ENCODE measurements around the gene TM9SF2.

Gene TM9SF2

GRCh38 chr13:99545361-99545760 lies 44.1 kb downstream of the TM9SF2 start:
- H3K27me3 ChIP-seq (ENCODE audit: control insufficient read depth, insufficient read depth, low read length): no peaks in the 10 kb centered on the region
- no peak overlapping the region for H3K4me3 ChIP-seq (ENCODE audit: low read length)
- H3K4me1 ChIP-seq (ENCODE audit: control insufficient read depth, low read depth, low read length): no peaks in the 10 kb centered on the region
- no peaks in the 10 kb centered on the region for H3K9me3 ChIP-seq (ENCODE audit: control insufficient read depth, low read depth, low read length)
- H3K36me3 ChIP-seq (ENCODE audit: control insufficient read depth, low read depth, low read length): peaks cover 57% of the 10 kb centered on the region
- no peak overlapping the region for H3K9ac ChIP-seq (ENCODE audit: low read length)
- H3K27ac ChIP-seq (ENCODE audit: low read length): no peak overlapping the region

DNA sequence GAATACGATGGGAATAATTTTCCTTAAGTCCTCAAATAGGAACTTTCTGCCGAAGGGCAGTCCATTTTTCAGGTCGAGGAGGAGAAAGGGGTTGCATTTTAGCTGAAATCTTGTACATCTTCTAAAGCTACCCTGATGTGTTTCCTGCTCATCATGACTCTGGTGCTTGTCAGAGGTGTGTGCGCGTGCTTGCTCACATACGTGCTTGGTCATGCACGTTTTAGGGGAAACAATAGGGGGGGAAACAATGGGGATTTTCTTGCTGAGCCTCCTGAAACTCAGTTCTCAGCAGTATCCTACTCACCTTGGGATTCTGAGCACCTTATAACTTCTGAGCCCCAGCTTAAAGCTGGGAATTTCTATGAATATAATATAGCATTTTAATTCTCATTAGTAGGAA lies 44.7 kb downstream of the TM9SF2 start:
- Histone ChIP-seq H3K4me3 (ENCODE audit: low read length) (no peak overlapping the region), H3K9me3 (ENCODE audit: control insufficient read depth, low read depth, low read length) (no peaks in the 10 kb centered on the region), H3K36me3 (ENCODE audit: control insufficient read depth, low read depth, low read length) (peaks cover 55% of the 10 kb centered on the region), H3K4me1 (ENCODE audit: control insufficient read depth, low read depth, low read length) (no peaks in the 10 kb centered on the region), H3K9ac (ENCODE audit: low read length) (no peak overlapping the region), H3K27me3 (ENCODE audit: control insufficient read depth, insufficient read depth, low read length) (no peaks in the 10 kb centered on the region), H3K27ac (ENCODE audit: low read length) (no peak overlapping the region)

DNA sequence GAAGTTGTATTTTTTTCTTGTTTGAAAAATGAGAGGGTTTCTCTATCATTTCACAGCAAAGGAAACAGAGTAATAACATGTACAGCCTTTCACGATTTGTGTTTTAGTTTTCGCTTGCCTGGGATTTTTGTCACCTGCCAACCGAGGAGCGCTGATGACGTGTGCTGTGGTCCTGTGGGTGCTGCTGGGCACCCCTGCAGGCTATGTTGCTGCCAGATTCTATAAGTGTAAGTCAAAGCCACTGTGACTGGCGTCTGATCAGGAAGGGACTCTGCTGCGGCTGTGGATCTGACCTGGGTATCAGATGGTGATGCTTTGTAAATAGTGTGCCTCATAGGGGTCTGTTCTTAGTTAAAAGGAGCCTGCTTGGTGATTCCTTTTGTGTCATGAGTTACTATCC lies 45.6 kb downstream of the TM9SF2 start:
- Histone ChIP-seq H3K9ac (ENCODE audit: low read length) (no peak overlapping the region), H3K4me3 (ENCODE audit: low read length) (no peak overlapping the region), H3K36me3 (ENCODE audit: control insufficient read depth, low read depth, low read length) (peaks cover 56% of the 10 kb centered on the region), H3K4me1 (ENCODE audit: control insufficient read depth, low read depth, low read length) (no peaks in the 10 kb centered on the region), H3K9me3 (ENCODE audit: control insufficient read depth, low read depth, low read length) (no peaks in the 10 kb centered on the region), H3K27ac (ENCODE audit: low read length) (no peak overlapping the region), H3K27me3 (ENCODE audit: control insufficient read depth, insufficient read depth, low read length) (no peaks in the 10 kb centered on the region)

DNA sequence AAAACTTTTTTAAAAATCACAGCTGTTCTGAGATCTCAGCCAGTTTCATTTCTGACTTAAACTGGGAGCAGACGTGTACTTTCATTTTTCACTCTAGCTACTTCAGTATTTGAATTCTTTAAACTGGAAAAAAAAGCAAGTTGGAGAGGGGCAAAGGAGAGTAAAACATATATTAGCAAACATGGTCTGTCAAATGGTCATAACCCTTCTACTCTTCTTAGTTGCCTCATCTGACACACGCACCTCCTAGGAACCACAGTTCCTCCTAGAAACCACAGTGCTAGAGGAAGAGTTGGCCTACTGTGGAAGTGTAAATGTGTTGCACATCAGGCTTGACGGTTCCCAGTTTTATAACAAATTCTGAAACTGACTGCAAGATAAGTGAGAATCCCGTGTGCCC lies 47.2 kb downstream of the TM9SF2 start:
- no peak overlapping the region for H3K27ac ChIP-seq (ENCODE audit: low read length)
- no peak overlapping the region for H3K9ac ChIP-seq (ENCODE audit: low read length)
- H3K36me3 ChIP-seq (ENCODE audit: control insufficient read depth, low read depth, low read length): peaks cover 59% of the 10 kb centered on the region
- no peaks in the 10 kb centered on the region for H3K27me3 ChIP-seq (ENCODE audit: control insufficient read depth, insufficient read depth, low read length)
- no peaks in the 10 kb centered on the region for H3K9me3 ChIP-seq (ENCODE audit: control insufficient read depth, low read depth, low read length)
- no peak overlapping the region for H3K4me3 ChIP-seq (ENCODE audit: low read length)
- H3K4me1 ChIP-seq (ENCODE audit: control insufficient read depth, low read depth, low read length): no peaks in the 10 kb centered on the region

- no peaks in the 10 kb centered on the region for H3K9me3 ChIP-seq (ENCODE audit: control insufficient read depth, low read depth, low read length)
- H3K4me1 ChIP-seq (ENCODE audit: control insufficient read depth, low read depth, low read length): no peaks in the 10 kb centered on the region
- no peak overlapping the region for H3K27ac ChIP-seq (ENCODE audit: low read length)
- H3K36me3 ChIP-seq (ENCODE audit: control insufficient read depth, low read depth, low read length): peaks cover 65% of the 10 kb centered on the region
- H3K4me3 ChIP-seq (ENCODE audit: low read length): no peak overlapping the region
- no peak overlapping the region for H3K9ac ChIP-seq (ENCODE audit: low read length)
- no peaks in the 10 kb centered on the region for H3K27me3 ChIP-seq (ENCODE audit: control insufficient read depth, insufficient read depth, low read length)
Measured at GRCh38 chr13:99553033-99553432, 51.8 kb downstream of the TM9SF2 start.

- Histone ChIP-seq H3K4me3 (ENCODE audit: low read length) (no peak overlapping the region), H3K9me3 (ENCODE audit: control insufficient read depth, low read depth, low read length) (no peaks in the 10 kb centered on the region), H3K9ac (ENCODE audit: low read length) (no peak overlapping the region), H3K36me3 (ENCODE audit: control insufficient read depth, low read depth, low read length) (peaks cover 51% of the 10 kb centered on the region), H3K27me3 (ENCODE audit: control insufficient read depth, insufficient read depth, low read length) (no peaks in the 10 kb centered on the region), H3K4me1 (ENCODE audit: control insufficient read depth, low read depth, low read length) (no peaks in the 10 kb centered on the region), H3K27ac (ENCODE audit: low read length) (no peak overlapping the region)
Measured at GRCh38 chr13:99555149-99555548, 53.9 kb downstream of the TM9SF2 start.

GRCh38 chr13:99556867-99557443 lies 55.7 kb downstream of the TM9SF2 start:
- Histone ChIP-seq H3K36me3 (ENCODE audit: control insufficient read depth, low read depth, low read length) (peaks cover 49% of the 10 kb centered on the region), H3K27me3 (ENCODE audit: control insufficient read depth, insufficient read depth, low read length) (no peaks in the 10 kb centered on the region)

GRCh38 chr13:99558570-99559180 lies 57.4 kb downstream of the TM9SF2 start:
- peaks cover 42% of the 10 kb centered on the region for H3K36me3 ChIP-seq (ENCODE audit: control insufficient read depth, low read depth, low read length)
- no peak overlapping the region for H3K9ac ChIP-seq (ENCODE audit: low read length)
- H3K27me3 ChIP-seq (ENCODE audit: control insufficient read depth, insufficient read depth, low read length): no peaks in the 10 kb centered on the region
- no peak overlapping the region for H3K4me3 ChIP-seq (ENCODE audit: low read length)
- no peak overlapping the region for H3K27ac ChIP-seq (ENCODE audit: low read length)
- no peaks in the 10 kb centered on the region for H3K4me1 ChIP-seq (ENCODE audit: control insufficient read depth, low read depth, low read length)
- H3K9me3 ChIP-seq (ENCODE audit: control insufficient read depth, low read depth, low read length): no peaks in the 10 kb centered on the region

More at GRCh38 chr13:99556867-99557443, 55.7 kb downstream of the TM9SF2 start:
- no peaks in the 10 kb centered on the region for H3K9me3 ChIP-seq (ENCODE audit: control insufficient read depth, low read depth, low read length)
- no peak overlapping the region for H3K27ac ChIP-seq (ENCODE audit: low read length)
- no peaks in the 10 kb centered on the region for H3K4me1 ChIP-seq (ENCODE audit: control insufficient read depth, low read depth, low read length)
- H3K4me3 ChIP-seq (ENCODE audit: low read length): no peak overlapping the region
- H3K9ac ChIP-seq (ENCODE audit: low read length): no peak overlapping the region

DNA sequence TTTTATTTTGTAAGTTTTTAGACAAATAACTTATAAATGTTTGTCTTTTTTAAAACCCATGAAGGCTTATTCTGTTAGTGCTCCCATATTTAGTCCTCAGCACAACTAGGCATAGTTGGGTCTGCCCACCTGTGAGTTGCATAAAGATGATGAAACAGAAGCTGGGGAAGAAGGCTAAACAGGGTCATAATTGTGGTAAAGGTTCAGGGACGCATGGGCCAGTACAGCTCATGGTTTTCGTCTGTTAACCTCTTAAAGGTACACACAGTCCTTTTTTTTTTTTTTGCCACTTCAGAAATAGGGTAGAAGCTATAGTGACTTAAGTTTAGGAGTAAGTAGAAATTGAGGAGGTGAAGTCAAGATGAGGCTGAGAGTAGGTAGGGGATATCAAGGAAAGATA lies 58.3 kb downstream of the TM9SF2 start:
- Histone ChIP-seq H3K4me1 (ENCODE audit: control insufficient read depth, low read depth, low read length) (no peaks in the 10 kb centered on the region), H3K9me3 (ENCODE audit: control insufficient read depth, low read depth, low read length) (no peaks in the 10 kb centered on the region), H3K36me3 (ENCODE audit: control insufficient read depth, low read depth, low read length) (peaks cover 38% of the 10 kb centered on the region), H3K27ac (ENCODE audit: low read length) (no peak overlapping the region), H3K27me3 (ENCODE audit: control insufficient read depth, insufficient read depth, low read length) (no peaks in the 10 kb centered on the region), H3K9ac (ENCODE audit: low read length) (no peak overlapping the region), H3K4me3 (ENCODE audit: low read length) (no peak overlapping the region)

- no peak overlapping the region for H3K27ac ChIP-seq (ENCODE audit: low read length)
- H3K36me3 ChIP-seq (ENCODE audit: control insufficient read depth, low read depth, low read length): peaks cover 27% of the 10 kb centered on the region
- no peaks in the 10 kb centered on the region for H3K4me1 ChIP-seq (ENCODE audit: control insufficient read depth, low read depth, low read length)
- no peak overlapping the region for H3K9ac ChIP-seq (ENCODE audit: low read length)
- H3K9me3 ChIP-seq (ENCODE audit: control insufficient read depth, low read depth, low read length): no peaks in the 10 kb centered on the region
- no peak overlapping the region for H3K4me3 ChIP-seq (ENCODE audit: low read length)
- no peaks in the 10 kb centered on the region for H3K27me3 ChIP-seq (ENCODE audit: control insufficient read depth, insufficient read depth, low read length)
Measured at GRCh38 chr13:99563404-99563803, 62.1 kb downstream of the TM9SF2 start.

DNA sequence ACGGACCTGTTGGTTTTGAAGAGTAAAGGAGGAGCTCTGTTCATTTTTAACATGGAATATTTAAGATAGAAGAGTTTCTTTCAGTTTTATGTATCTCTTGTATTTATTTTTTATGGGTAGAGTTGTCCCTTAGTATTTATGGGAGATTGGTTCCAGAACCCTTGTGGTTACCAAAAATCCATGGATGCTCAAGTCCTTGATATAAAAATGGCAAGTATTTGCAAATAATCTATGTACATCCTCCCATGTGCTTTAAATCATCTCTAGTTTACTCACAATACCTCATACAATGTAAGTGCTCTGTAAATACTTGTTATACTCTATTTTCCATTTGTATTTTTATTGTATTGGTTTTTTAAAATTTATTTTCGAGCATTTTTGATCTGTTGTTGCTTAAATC lies 63.1 kb downstream of the TM9SF2 start:
- Histone ChIP-seq H3K9ac (ENCODE audit: low read length) (no peak overlapping the region), H3K4me3 (ENCODE audit: low read length) (no peak overlapping the region), H3K9me3 (ENCODE audit: control insufficient read depth, low read depth, low read length) (no peaks in the 10 kb centered on the region), H3K27ac (ENCODE audit: low read length) (no peak overlapping the region), H3K27me3 (ENCODE audit: control insufficient read depth, insufficient read depth, low read length) (no peaks in the 10 kb centered on the region), H3K36me3 (ENCODE audit: control insufficient read depth, low read depth, low read length) (peaks cover 22% of the 10 kb centered on the region), H3K4me1 (ENCODE audit: control insufficient read depth, low read depth, low read length) (no peaks in the 10 kb centered on the region)

GRCh38 chr13:99565478-99566124 lies 64.3 kb downstream of the TM9SF2 start:
- Histone ChIP-seq H3K27me3 (ENCODE audit: control insufficient read depth, insufficient read depth, low read length) (no peaks in the 10 kb centered on the region), H3K27ac (ENCODE audit: low read length) (no peak overlapping the region), H3K4me3 (ENCODE audit: low read length) (no peak overlapping the region), H3K9me3 (ENCODE audit: control insufficient read depth, low read depth, low read length) (no peaks in the 10 kb centered on the region), H3K9ac (ENCODE audit: low read length) (no peak overlapping the region), H3K36me3 (ENCODE audit: control insufficient read depth, low read depth, low read length) (peaks cover 22% of the 10 kb centered on the region), H3K4me1 (ENCODE audit: control insufficient read depth, low read depth, low read length) (no peaks in the 10 kb centered on the region)
